NB4 (cell line): Measurements from ENCODE around the gene CDH4.

Experiments used
- CTCF ChIP-seq: IDR thresholded peaks from one replicate; pipeline ENCODE4 v1.5.1; 2012; ENCODE audit warnings: low read depth, low read length
- MAX ChIP-seq: IDR thresholded peaks from 2 replicates; pipeline ENCODE4 v1.6.1; 2011; ENCODE audit warnings: low read depth, low read length
- MYC ChIP-seq: IDR thresholded peaks from 2 replicates; pipeline ENCODE4 v1.6.1; 2011; ENCODE audit warnings: low read depth, low read length
- POLR2A ChIP-seq: IDR thresholded peaks from 2 replicates; pipeline ENCODE4 v1.6.1; 2011; ENCODE audit warnings: mild to moderate bottlenecking; ENCODE audit not compliant: insufficient read length; ENCODE audit errors: extremely low read depth

- TF ChIP-seq CTCF: no peak
- no peak for TF ChIP-seq POLR2A
- TF ChIP-seq MAX: no peak
- no peak for TF ChIP-seq MYC
Measured at GRCh38 chr20:61371501-61372136, 119.6 kb downstream of the CDH4 start.
